ENCODE measurements around the gene GYS1. TPM values are rescaled to one million over a fixed set of nuclear protein-coding genes. Genes with fewer than 3 reads are reported as not detected.

The GYS1 gene
- total RNA-seq, 1 donor = 44.5 TPM

GRCh38 chr19:48959341-48960239, 33.5 kb downstream of the GYS1 start:
- Histone ChIP-seq H2AFZ (ENCODE audit: low read length) (no peak overlapping the region), H4K20me1 (ENCODE audit: insufficient read depth, low read length) (no peaks in the 10 kb centered on the region), H3K27ac (ENCODE audit: low read depth, low read length) (no peak overlapping the region), H3K27me3 (ENCODE audit: insufficient read depth, low read length) (no peaks in the 10 kb centered on the region), H3K36me3 (ENCODE audit: insufficient read depth, low read length) (peaks cover 27% of the 10 kb centered on the region), H3K4me3 (ENCODE audit: insufficient read depth, low read length) (no peak overlapping the region), H3K79me2 (ENCODE audit: insufficient read depth, low read length) (peaks cover 29% of the 10 kb centered on the region), H3K4me1 (ENCODE audit: insufficient read depth, low read length) (peaks cover 28% of the 10 kb centered on the region), H3K9me3 (ENCODE audit: low read depth, low read length) (no peaks in the 10 kb centered on the region), H3K4me2 (ENCODE audit: insufficient read depth, low read length) (no peak overlapping the region)
- TF ChIP-seq CTCF (IDR thresholded peaks at IDR 0.05; ENCODE audit: extremely low read depth, low read depth, low read length) = no peak
- peak; percentile 3 for DNase-seq (ENCODE audit: insufficient read length, low spot score, missing footprints)

- Histone ChIP-seq H3K4me3 (ENCODE audit: insufficient read depth, low read length) (no peak overlapping the region), H3K9me3 (ENCODE audit: low read depth, low read length) (no peaks in the 10 kb centered on the region), H4K20me1 (ENCODE audit: insufficient read depth, low read length) (no peaks in the 10 kb centered on the region), H2AFZ (ENCODE audit: low read length) (no peak overlapping the region), H3K36me3 (ENCODE audit: insufficient read depth, low read length) (peaks cover 27% of the 10 kb centered on the region), H3K27ac (ENCODE audit: low read depth, low read length) (no peak overlapping the region), H3K27me3 (ENCODE audit: insufficient read depth, low read length) (no peaks in the 10 kb centered on the region), H3K4me1 (ENCODE audit: insufficient read depth, low read length) (peaks cover 17% of the 10 kb centered on the region), H3K4me2 (ENCODE audit: insufficient read depth, low read length) (no peak overlapping the region), H3K79me2 (ENCODE audit: insufficient read depth, low read length) (peaks cover 32% of the 10 kb centered on the region)
- no peak for TF ChIP-seq CTCF (IDR thresholded peaks at IDR 0.05; ENCODE audit: extremely low read depth, low read depth, low read length)
- no peak for DNase-seq (ENCODE audit: insufficient read length, low spot score, missing footprints)
Observed at GRCh38 chr19:48958006-48958405, 35.1 kb downstream of the GYS1 start.

GRCh38 chr19:48955308-48955958, 37.7 kb downstream of the GYS1 start:
- H2AFZ ChIP-seq (ENCODE audit: low read length) = peak overlapping the region; percentile 41
- H3K9me3 ChIP-seq (ENCODE audit: low read depth, low read length) = no peaks in the 10 kb centered on the region
- H3K4me1 ChIP-seq (ENCODE audit: insufficient read depth, low read length) = peaks cover 17% of the 10 kb centered on the region
- H3K27me3 ChIP-seq (ENCODE audit: insufficient read depth, low read length) = no peaks in the 10 kb centered on the region
- peaks cover 21% of the 10 kb centered on the region for H3K36me3 ChIP-seq (ENCODE audit: insufficient read depth, low read length)
- H4K20me1 ChIP-seq (ENCODE audit: insufficient read depth, low read length) = no peaks in the 10 kb centered on the region
- peak; percentile 68 for DNase-seq (ENCODE audit: insufficient read length, low spot score, missing footprints)
- peak overlapping the region; percentile 98 for H3K4me2 ChIP-seq (ENCODE audit: insufficient read depth, low read length)
- H3K79me2 ChIP-seq (ENCODE audit: insufficient read depth, low read length) = peaks cover 32% of the 10 kb centered on the region
- peak overlapping the region; percentile 96 for H3K4me3 ChIP-seq (ENCODE audit: insufficient read depth, low read length)
- no peak for TF ChIP-seq CTCF (IDR thresholded peaks at IDR 0.05; ENCODE audit: extremely low read depth, low read depth, low read length)
- peak overlapping the region; percentile 89 for H3K27ac ChIP-seq (ENCODE audit: low read depth, low read length)
